Measurements from ENCODE around the gene PLSCR5. TPM values are rescaled to one million over a fixed set of nuclear protein-coding genes. Genes with fewer than 3 reads are reported as not detected.

Gene PLSCR5
- total and polyA plus RNA-seq, 7 donors = not detected

GRCh38 chr3:146537603-146538002 is 67.5 kb downstream of the PLSCR5 start:
- intact Hi-C loops (cut with DNase I) = no loop called here
- WGBS, 3 donors = 68 to 82% (median 69%) methylated on average over 3 of the region's 3 CpGs
- no peak for TF ChIP-seq CTCF (IDR thresholded peaks at IDR 0.05)
- Histone ChIP-seq H3K9me3 (no peaks in the 10 kb centered on the region), H3K27me3 (ENCODE audit: insufficient read depth in 3 of 3, low read length in 2 of 3) (no peaks in the 10 kb centered on the region), H3K36me3 (ENCODE audit: insufficient read depth in 1 of 2, low read depth in 1 of 2) (peaks cover 0 to 3% of the 10 kb centered on the region in 2 donors), H3K4me1 (peaks cover 5% of the 10 kb centered on the region), H3K4me3 (no peak overlapping the region), H3K27ac (no peak overlapping the region)
- ATAC-seq = no peak
- no peak for DNase-seq

GRCh38 chr3:146536681-146537080 is 68.5 kb downstream of the PLSCR5 start:
- intact Hi-C loops (cut with DNase I) = no loop called here
- Histone ChIP-seq H3K36me3 (ENCODE audit: insufficient read depth in 1 of 2, low read depth in 1 of 2) (peaks cover 0 to 6% of the 10 kb centered on the region in 2 donors), H3K4me1 (peaks cover 5% of the 10 kb centered on the region), H3K27ac (peak overlapping the region; percentile 12), H3K9me3 (no peaks in the 10 kb centered on the region), H3K4me3 (no peak overlapping the region), H3K27me3 (ENCODE audit: insufficient read depth in 3 of 3, low read length in 2 of 3) (no peaks in the 10 kb centered on the region)
- no peak for ATAC-seq
- no peak for TF ChIP-seq CTCF (IDR thresholded peaks at IDR 0.05)
- DNase-seq = no peak

Other genes starting within 250 kb of the PLSCR5 start
- not detected for gene PLSCR2, start 135.8 kb downstream of the PLSCR5 start, total RNA-seq
- gene PLSCR2, start 135.8 kb downstream of the PLSCR5 start, polyA plus RNA-seq = not detected
- 10 to 100 TPM; 11.1 to 31.0 (median 21.0) TPM for gene PLSCR1, start 60.7 kb downstream of the PLSCR5 start, total RNA-seq
- gene PLSCR1, start 60.7 kb downstream of the PLSCR5 start, polyA plus RNA-seq = 10 to 100 TPM in 1 of 3 donors, 1 to 10 TPM in 2; 7.1 to 13.1 (median 8.0) TPM